Fibroblast of skin of scalp (primary cell): ENCODE results near the gene RETREG1.
"Not testable (repeated sequence)": the region's sequence is repeated elsewhere in the genome, so short reads cannot be mapped to it uniquely, and the experiment has no call there.

Experiments
- DNase-seq: peaks from one replicate; pipeline ENCODE4 v3.0.0-alpha.2; 2013

The RETREG1 gene

DNA sequence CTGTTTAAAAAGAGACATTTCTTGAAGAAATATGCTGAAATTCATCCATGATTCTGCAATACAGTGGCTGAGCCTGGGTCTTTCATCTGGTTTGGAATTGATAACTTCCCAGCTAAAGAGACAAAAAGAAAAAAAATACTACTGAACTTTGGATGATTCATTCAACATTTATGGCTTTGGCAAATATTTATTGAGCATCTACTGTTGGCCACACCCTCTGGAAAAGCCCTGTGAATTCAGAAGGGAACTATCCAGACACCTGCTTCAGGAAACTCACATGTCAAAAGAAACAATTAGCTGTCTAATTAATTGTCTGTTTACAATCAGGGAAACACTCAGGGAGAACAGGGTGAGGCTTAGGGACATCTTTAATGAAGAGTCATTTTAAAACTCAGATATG is 133.4 kb downstream of the RETREG1 start:
- DNase-seq: no peak

DNA sequence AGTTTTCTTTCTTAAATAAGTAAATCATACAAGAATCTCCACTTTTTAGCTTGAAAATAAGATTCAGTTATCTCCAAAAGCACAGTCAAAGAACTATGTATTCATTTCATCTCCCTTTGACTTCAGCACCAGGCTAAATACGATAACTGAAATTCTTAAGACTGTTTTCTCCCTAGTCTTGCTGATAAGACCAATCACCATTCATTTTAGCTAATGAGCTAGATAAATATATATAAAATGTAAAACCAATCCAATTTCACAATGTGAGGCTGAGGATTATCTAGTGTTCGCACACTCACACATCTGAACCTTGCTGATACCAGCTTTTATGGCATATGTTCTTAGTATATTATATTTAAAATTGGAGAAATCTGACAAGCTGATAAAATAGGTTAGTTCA is 133.9 kb downstream of the RETREG1 start:
- DNase-seq: no peak

DNA sequence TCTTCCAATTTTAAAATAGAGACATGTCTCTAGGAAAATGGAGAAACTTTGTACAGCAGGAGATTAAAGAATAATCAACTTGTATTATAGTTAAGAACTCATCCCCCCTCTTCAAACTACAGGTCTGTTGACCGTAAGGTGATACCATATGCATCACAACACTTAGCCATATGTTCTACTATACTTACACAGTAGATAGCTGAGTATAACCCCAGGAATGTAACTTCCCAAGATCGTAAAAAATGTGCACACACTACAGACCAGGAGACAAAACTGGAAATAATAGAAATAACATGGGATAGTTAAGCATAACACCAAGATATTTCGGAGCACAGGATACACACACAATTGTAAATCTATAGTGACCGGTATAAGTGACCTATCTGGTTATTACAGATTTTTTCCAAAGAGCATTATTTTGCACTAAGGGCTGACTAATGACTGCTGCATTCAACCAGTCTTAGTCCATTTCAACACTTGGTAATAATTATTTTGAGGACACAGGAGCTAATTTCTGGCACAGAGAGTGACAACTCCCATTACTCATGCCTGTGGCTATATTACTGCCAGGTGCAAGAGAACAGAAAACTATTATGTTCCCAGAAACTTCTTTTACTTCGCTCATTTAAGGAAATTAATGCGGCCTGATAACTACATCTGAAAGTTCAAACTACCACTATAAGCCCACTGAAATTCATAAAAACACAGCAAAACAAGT is 135.8 kb downstream of the RETREG1 start:
- no peak for DNase-seq

DNA sequence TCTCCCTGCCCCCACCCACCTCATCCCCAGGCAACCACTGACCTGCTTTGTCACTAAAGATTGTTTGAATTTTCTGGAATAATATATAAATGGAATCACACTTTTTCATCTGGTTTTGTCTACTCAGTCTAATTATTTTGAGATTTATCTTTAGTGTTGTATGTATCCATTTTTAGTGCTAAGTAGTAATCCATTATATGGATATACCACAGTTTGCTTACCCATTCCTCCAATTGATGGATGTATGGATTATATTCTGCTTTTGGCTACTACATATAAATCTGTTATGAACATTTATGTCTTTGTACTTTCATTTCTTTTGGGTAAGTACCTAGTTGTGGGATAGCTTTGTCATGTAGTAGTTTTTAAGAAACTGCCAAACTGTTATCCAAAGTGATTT is 136.7 kb downstream of the RETREG1 start:
- DNase-seq: no peak

DNA sequence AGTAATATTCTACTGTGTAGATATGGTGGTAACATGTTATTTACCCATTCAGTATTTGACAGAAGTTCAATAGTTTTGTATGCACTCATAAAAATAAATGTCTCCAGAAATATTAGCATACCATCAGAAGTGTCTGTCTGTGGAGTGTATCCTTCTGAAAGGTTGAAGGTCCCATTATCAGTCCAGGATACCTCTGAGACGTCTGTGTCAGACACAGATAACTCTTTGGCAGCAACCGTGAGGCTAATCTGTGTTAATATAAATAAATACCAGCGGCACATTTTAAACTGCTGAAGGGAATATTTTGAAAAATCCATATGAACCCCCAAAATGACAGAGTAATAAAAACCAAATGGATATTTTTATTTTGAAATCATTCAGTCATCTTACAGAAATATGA is 139.3 kb downstream of the RETREG1 start:
- no peak for DNase-seq

DNA sequence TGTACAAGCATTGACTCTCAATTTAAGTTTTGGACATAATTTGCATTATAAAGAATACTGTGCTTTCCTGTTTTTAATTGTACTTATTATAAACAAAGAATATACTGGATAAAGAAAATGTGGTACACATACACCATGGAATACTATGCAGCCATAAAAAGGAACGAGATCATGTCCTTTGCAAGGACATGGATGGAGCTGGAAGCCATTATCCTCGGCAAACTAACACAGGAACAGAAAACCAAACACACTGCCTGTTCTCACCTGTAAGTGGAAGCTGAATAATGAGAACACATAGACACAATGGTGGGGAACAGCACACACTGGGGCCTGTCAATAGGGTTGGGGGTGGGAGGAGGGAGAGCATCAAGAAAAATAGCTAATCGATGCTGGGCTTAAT is 140.4 kb downstream of the RETREG1 start:
- not testable (repeated sequence) for DNase-seq

DNA sequence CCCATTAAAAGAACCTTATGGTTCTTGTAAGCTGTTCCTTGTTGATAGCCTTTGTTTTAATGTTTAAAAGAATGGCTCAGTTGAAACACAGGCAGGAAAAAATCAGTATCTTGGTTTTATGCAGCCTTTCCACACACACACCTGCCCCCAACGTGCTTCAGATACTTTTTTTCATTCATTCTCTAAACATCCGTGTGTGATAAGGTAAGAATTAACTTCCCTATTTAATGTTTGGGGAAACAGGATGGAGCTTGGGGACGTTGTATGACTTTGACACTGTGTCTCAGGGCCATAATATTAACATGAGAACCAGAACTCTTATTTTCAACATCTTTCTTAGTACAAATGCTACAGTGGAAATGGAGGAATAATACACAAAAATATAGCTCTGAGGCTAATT is 145.4 kb downstream of the RETREG1 start:
- DNase-seq: no peak

DNA sequence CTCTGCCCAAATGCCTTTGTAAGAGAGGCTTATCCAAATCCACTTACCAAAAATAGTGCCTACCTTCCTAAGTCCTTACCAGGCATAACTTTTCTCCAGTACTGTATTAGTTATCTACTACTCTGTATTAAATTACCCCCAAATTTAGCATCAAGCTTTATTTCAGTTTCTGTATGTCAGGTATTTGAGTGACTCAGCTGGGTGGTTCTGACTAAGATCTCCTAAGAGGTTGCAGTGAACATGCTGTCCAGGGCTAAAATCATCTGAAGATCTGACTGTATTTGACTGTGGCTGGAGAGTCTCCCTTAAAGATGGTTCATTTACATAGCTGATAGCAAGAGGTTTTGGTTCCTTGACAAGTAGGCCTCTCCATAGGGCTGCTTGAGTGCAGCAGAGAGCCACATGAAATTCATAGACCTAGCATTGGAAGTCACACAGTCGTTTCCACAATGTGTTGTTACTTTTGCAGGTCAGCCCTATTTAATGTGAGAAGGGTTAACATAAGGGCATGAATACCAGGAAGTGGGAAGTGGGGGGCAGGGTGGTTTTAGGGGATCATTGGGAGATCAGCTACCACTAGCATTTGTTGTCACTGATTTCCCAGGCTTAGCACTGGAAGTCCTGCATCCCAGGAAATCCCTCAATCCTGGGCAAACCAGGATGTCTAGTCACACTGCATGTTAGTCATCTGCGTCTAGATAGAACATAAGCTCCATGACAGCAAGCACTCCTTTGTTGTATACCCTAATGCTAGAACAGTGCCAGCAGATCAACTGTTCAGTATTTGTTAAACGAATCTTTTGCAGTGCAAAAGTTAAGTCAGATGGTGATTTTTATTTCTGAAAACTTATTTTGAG is 149.2 kb downstream of the RETREG1 start:
- DNase-seq: peak; percentile 48

DNA sequence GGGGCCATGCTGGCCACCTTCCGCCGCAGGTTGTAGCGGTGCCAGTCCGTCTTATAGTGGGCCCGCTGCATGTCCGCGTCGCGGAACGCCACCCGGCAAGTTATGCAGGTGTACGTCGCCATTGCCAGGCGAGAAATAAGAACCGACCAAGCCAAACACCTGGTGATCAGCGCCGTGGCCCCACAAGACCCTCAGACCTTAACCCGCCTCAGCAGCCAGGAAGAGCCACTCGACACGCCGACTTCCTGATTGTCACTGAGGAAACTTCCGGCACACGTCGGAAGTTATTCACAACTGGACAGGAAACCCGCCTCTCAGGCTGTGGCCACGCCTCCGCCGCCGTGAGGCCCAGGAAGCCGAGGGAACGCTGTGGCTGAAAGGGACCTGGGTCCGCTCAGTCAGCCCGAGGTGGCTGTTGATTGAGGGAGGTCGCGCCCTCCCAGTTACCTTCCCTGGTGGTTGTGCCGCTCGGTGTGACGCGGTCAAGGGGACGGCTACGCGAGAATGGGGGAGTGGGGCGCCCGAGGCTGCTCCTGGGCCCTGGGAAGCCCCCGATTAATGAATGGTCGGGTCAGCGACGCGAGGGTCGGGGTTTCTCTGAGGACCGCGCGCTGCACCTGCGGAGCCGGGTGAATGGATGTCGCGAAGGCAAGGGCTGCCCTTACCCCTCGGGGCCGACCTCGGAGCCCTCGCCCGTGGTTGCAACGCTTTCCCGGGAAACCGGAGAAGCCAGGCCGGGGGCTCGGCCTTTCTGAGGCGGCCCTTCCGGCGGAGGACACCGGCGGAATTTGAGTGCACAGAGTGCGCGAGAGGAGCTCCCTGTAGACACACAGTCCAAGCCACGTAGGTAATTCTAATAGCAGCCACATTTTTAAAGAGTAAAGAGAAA is 151.0 kb downstream of the RETREG1 start, which contains the start of gene ZNF622:
Gene ZNF622, minus strand, starts transcription at position 257 of the 889 bp plus-strand sequence. Its CDS starts 135 bp downstream, at position 122.
- DNase-seq: peak; percentile 92

DNA sequence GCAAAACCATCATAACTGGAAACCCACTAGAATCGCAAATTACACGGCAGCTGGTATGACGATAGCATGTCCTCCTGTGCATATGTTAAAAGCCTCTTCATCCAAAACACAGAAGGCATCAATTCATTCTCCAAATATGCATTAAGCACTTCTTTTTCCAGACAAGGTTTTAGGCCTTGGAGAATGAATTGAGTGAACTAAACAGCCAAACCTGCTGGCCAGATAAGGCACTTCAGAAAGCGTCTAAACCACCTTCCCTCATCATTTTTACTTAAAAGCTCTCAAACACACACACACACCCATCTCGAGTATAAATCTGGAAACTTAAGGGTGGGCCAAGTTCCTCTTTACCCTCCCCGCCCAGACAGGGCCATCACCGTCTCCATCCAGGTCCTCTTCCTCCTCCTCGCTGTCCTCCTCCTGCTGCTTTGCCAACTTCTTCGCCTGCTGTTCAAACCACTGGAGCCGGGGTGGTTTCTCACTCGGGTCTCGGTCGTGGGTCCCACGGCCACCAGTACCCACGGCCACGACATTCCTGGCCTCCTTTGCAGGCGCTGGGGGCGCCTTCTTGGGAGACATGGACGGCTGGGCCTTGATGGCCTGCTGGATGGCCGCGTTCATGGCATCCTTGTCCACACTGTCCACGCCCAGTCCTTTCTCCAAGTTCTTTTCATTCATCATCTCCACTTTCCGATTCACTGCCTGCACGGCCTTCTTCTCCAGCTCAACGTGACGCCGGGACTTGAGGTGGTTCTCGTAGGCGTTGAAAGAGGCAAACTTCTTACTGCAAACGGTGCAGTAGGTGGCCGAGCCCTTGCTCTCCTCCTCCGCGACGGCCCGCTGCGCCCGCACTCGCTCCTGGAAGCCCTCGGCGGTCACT is 151.9 kb downstream of the RETREG1 start:
- DNase-seq: peak; percentile 9

DNA sequence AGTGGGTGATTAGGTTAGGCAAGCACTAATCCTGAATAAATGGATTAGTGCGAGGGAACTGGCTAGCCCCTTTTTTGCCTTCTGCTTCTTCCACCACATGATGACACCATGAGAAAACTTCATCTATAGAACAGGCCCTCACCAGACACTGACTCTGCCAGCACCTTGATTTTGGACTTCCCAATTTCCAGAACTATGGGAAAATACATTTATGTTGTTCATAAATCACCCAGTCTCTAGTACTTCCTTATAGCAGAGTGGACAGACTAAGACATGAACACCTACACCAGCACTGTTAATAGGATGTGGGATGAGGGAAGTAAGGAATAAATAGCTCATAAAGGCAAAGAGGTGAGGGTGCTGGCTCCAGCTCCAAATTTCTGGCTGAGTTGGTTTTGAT is 152.6 kb downstream of the RETREG1 start:
- DNase-seq: no peak

DNA sequence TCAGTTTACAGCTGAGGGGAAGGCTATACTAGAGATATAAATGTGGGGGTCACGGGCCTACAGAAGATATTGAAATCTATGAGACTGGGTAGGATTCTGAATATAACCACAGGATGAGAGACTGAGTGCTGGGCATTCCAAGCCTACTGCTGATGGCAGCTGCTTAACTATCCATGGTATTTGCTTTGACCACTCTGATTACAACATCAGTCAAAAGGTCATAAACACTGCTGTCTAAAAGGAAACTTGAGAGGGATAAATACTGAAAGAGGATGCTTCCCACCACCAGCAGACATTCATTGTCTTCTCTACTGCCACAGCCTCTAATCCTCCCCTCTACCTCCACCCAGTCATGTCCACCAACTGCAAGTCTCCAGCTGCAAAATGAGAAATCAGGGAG is 155.0 kb downstream of the RETREG1 start:
- DNase-seq: peak; percentile 73

DNA sequence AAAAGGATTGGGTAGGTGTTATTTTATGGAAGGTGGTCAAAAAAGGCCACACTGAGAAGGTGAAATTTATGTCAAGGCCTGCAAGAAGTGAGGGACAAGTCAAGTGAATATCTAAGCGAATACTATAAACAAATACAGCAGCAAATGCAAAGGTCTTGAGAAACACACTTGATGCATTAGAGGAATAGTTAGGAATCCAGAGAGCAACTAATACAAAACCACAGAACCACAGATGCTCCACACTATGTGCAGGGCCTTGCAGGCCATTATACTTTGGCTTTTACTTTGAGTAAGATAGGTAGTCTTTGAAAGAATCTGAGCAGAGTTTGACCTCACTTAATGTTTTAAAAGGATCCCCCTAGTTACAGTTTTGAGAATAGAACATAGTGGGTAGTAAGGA is 155.8 kb downstream of the RETREG1 start:
- DNase-seq: no peak

DNA sequence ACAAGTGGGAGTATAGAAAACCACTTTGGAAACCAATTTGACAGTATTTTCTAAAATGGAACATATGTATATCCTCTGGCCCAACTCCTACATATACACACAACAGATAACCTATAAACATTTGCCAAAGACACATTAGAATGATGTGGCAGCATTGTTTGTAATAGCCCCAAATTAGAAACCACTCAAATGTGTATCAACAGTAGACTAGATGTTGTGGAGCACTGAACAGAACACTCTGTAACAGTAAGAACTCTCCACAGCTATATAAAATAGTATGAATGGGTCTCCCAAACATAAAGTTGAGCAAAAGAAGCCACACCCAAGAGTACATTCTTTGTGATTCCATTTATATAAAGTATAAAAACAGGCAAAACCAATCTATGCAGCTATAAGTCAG is 157.3 kb downstream of the RETREG1 start:
- no peak for DNase-seq

DNA sequence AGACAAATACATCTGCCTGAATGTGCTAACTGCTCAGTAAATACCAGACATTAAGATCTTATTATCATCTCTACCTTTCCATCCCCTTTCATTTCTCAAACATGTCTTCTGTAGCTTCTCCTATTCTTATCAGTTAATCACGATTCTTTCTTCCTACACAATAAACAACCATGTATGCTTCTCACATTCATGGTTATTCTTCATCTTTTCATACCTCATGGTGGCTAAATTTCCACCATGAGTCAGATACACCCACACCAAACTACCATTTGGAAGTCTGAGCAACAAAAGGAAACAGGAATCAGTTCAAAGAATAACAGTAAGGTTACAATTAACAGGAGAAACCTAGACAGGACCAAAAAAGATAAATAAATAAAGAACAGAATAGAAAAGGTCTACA is 158.9 kb downstream of the RETREG1 start:
- DNase-seq: no peak

DNA sequence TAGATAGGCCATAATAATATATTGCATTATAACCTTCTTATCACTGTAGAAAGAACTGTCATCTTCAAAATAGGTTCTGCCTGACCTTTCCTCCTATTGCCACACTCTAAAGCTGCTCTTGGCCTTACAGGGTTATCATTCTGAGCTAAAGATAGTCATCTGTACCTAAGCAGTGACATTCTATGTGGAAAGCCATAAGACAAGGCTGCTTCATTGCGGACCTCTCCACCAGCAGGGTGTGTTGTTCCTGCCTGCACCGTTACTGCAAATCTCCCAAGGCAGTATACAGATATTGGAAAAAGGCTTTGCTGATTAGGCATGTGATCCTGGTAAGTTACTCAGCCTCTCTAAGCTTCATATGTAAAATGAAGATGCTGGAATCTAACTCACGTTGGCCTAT is 159.3 kb downstream of the RETREG1 start:
- DNase-seq: no peak

DNA sequence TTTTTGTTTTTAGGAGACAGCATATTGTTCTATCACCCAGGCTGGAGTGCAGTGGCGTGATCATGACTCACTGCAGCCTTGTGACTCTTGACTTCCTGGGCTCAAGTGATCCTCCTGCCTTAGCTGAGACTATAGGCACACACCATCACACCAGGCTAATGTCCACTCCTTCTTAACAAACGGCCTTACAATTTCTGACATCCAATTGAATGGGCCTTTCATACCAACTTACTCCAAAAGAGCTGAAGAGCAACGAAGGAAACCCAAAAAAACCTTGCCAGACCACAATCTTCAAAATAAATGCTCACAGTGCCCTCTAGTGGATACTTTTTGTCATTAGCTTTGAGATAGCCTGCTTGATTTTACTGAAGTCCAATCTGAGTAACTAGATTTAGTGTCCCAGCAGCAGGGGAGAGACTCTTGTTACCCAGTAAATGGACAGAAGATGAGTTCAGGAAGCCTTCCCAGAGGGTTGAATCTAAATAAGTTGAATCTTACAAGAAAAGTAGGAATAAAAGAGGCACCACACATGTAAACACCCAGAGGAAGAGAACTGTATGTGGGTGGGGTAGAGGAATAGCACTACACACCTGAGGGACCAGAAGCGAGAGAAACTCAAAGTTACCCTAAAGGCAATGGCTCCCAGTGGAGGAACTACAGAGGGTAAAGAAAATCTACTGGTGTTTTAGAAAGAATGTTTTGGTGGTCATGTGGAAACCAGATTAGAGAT is 160.5 kb downstream of the RETREG1 start:
- DNase-seq: peak; percentile 69

DNA sequence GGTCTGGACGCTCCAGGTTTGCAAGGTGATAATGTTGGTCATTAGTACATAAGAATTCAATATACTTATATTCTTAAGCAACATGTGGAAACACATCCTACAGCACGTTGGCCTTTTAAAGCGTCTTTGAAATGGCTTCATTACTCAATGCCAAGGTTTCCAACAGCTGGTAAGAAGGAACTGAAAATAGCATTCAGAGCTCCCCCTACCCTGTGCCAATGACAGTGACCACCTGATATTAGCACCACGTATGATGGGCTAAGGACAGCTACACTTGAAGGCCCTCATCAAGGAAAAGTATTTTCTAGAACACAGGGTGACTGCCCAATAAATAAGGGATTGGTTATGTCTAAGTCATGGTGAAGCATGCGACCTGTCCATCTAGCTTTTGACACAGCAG is 161.1 kb downstream of the RETREG1 start:
- DNase-seq: no peak

DNA sequence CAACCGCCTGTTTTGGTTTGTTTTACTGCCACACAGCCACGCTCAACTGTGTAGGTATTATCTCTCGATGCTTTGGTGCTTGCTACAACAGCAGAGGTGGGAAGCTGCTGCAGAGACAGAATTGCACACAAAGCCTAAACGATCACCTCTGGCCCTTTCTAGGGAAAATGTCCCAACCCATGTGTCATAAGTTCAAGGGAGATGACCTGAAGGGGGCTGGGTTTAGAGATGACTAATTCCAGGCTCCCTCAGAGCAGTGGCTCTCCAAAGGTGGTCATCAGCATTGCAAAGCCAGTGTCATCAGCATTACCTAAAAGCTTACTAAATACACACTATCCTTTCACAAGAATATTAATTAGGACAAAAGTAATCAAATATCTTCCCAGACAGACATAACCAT is 162.1 kb downstream of the RETREG1 start:
- DNase-seq: no peak

DNA sequence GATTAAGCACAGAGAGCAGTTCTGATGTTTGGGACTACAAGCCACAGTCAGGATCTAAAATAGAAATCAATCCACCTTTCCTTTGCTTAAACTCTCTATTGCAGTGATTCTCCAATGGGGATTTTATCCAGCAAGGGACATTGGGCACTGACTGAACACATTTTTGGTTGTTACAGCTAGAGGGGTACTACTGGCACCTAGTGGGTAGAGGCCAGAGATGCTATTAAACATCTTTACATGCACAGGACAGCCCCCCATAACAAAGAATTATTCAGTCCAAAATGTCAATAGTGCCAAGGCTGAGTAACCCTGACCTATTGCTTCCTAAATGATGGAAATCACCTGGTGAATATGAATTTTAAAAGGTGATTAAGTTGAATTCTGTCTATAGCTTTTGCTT is 163.2 kb downstream of the RETREG1 start:
- no peak for DNase-seq

DNA sequence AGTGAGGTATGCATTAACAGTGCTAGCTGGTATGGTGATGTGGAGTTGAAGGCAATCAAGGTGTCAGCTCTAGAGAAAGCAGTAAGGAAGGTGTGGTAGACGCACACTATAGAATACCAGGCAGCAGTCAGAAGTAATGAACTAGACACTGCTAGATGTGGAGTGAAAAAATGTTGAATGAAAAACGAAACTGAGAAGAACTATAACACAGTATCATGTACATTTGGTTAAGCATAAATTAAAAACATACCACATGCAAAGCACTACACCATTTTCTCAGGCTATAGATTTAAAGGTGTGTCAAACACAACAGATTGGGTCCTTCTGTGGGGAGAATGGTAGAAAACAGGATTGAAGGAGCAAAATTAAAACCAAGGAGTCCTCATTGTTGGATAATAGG is 166.6 kb downstream of the RETREG1 start:
- no peak for DNase-seq
